GM23248 (cell line): ENCODE measurements around the gene KLC1.

Experiments used
- EZH2 ChIP-seq: fragments of 200-600 bp; sonication (generic); IDR thresholded peaks from 2 replicates; pipeline ENCODE4 v1.6.1; 2018; ENCODE audit warnings: antibody characterized with exemption, mild to moderate bottlenecking; ENCODE audit not compliant: insufficient read depth, poor library complexity, severe bottlenecking
- EZH2phosphoT487 ChIP-seq: fragments of 200-600 bp; sonication (generic); IDR thresholded peaks from 2 replicates; pipeline ENCODE4 v1.6.1; 2018; ENCODE audit warnings: antibody characterized with exemption, moderate library complexity, mild to moderate bottlenecking, low read depth; ENCODE audit not compliant: insufficient read depth

DNA sequence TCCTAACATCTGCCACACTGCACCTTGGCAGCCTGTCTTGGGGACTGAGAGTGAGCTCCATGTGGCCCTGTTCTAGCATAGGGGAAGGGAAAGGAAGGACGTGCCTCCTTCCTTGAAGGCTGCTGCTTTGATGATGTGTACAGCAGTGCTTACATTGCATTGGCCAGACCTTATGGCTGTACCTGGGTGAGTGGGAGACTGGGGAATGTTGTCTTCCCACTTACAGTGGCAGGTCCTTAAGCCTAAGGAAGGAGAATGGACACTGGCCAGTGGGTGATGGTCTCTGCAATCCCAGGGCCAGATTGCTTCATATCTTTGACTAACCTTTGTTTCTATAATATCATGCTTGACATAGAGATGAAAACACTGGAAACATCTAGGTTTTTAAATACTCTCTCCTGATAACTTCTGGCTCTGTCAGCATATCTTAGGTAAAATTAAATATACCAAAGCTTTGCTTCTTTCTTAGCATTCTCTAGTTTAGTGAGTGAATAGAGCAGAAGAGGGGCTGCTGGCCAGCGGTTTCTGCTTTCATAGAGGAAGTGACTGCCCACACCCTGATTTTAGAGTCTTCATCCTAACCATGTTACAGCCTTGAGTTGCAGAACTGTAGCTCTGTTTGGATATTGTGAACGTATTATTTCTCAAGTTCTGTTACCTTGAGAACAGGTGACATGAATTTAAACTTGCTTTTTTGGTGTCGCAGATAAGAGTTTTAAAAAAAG, 27.2 kb downstream of the KLC1 start:
- TF ChIP-seq EZH2phosphoT487: no peak
- TF ChIP-seq EZH2: no peak
